PC-9 (cell line): ENCODE data around the gene RD3L. TPM values are rescaled to one million over a fixed set of nuclear protein-coding genes. Genes with fewer than 3 reads are reported as not detected.

Experiments used
- BruUV-seq: library from RNA; stranded (reverse); fragments of 400-500 nt; replicated peaks from 2 replicates; lab custom pipeline; 2021; lab: Mats Ljungman, UMichigan
- CTCF ChIA-PET: fragments of 300-600 bp; sonication (Branson Sonifier 250); formaldehyde crosslinking; loops from one replicate; lab custom pipeline; 2022; ENCODE audit warnings: antibody characterized with exemption; lab: Charles Lee
- POLR2A ChIA-PET: fragments of 300-600 bp; sonication (Branson Sonifier 250); formaldehyde crosslinking; loops from one replicate; lab custom pipeline; 2022; ENCODE audit warnings: antibody characterized with exemption; ENCODE audit not compliant: unreplicated experiment; lab: Charles Lee
- DNase-seq, 2 experiments: peaks; one replicate each; pipeline versions ENCODE4 v3.0.0 to v3.0.0-alpha.2; 2015 to 2022; ENCODE audit warnings: mixed read lengths in 1 of 2
- H2AFZ ChIP-seq: fragments of 200-600 bp; sonication (generic); 2 replicates; pipeline ENCODE4 v1.8.1; 2017; ENCODE audit warnings: antibody characterized with exemption
- H3F3A ChIP-seq: fragments of 200-600 bp; sonication (generic); 2 replicates; pipeline ENCODE4 v1.8.1; 2017; ENCODE audit warnings: antibody characterized with exemption, mild to moderate bottlenecking, low read depth; ENCODE audit not compliant: insufficient read depth
- H3K27ac ChIP-seq: fragments of 200-600 bp; sonication (generic); 2 replicates; pipeline ENCODE4 v1.6.1; 2016; ENCODE audit warnings: mixed run types
- H3K27me3 ChIP-seq: fragments of 200-600 bp; sonication (generic); 2 replicates; pipeline ENCODE4 v1.6.1; 2016; ENCODE audit warnings: low read depth, mixed run types; ENCODE audit not compliant: insufficient read depth
- H3K36me3 ChIP-seq: fragments of 200-600 bp; sonication (generic); 2 replicates; pipeline ENCODE4 v1.6.1; 2016; ENCODE audit warnings: low read depth, mixed run types
- H3K4me1 ChIP-seq: fragments of 200-600 bp; sonication (generic); replicated peaks from 2 replicates; pipeline ENCODE4 v1.6.1; 2016; ENCODE audit warnings: mixed run types; ENCODE audit not compliant: insufficient read depth
- H3K4me2 ChIP-seq: fragments of 200-600 bp; sonication (generic); 2 replicates; pipeline ENCODE4 v1.6.1; 2017; ENCODE audit warnings: mixed run types
- H3K4me3 ChIP-seq: fragments of 200-600 bp; sonication (generic); 2 replicates; pipeline ENCODE4 v1.6.1; 2016; ENCODE audit warnings: mixed run types
- H3K79me2 ChIP-seq: fragments of 200-600 bp; sonication (generic); 2 replicates; pipeline ENCODE4 v1.6.1; 2017; ENCODE audit warnings: low read depth, mixed run types
- H3K9me2 ChIP-seq: fragments of 200-600 bp; sonication (generic); 2 replicates; pipeline ENCODE4 v1.8.1; 2017; ENCODE audit warnings: mild to moderate bottlenecking; ENCODE audit not compliant: insufficient read depth
- H3K9me3 ChIP-seq: fragments of 200-600 bp; sonication (generic); 2 replicates; pipeline ENCODE4 v1.8.1; 2016; ENCODE audit warnings: low read depth; ENCODE audit not compliant: insufficient read depth
- H4K20me1 ChIP-seq: fragments of 200-600 bp; sonication (generic); 2 replicates; pipeline ENCODE4 v1.8.1; 2017; ENCODE audit not compliant: insufficient read depth
- CTCF ChIP-seq: fragments of 200-600 bp; sonication (generic); conservative IDR thresholded peaks from 2 replicates; pipeline ENCODE4 v1.6.1; 2017; ENCODE audit warnings: mixed run types, antibody characterized with exemption, mild to moderate bottlenecking, moderate library complexity
- EZH2 ChIP-seq: fragments of 200-600 bp; sonication (generic); IDR thresholded peaks from 2 replicates; pipeline ENCODE4 v1.8.0; 2017; ENCODE audit warnings: antibody characterized with exemption, low read depth
- intact Hi-C: fragments of 100-400 bp; cut with micrococcal nuclease; formaldehyde crosslinking; loops from one replicate; pipeline ENCODE4 v1.10.0; 2022; ENCODE audit not compliant: unreplicated experiment
- total RNA-seq: library from RNA; stranded (reverse); gene quantifications from 2 replicates; pipeline ENCODE4 v1.2.3, GENCODE V29; 2021

Gene RD3L
- total RNA-seq, 1 experiment from 2014 or later: not detected

- Histone ChIP-seq H3K27ac (no peak overlapping the region), H2AFZ (no peak overlapping the region), H3K4me2 (no peak overlapping the region), H3K4me3 (no peak overlapping the region), H3K79me2 (no peaks in the 10 kb centered on the region), H3F3A (peaks cover 20% of the 10 kb centered on the region; the same call in 1 of the 2 replicates), H3K27me3 (no peaks in the 10 kb centered on the region), H3K9me3 (no peaks in the 10 kb centered on the region), H3K4me1 (0 out of 2 replicates have a peak, but pooled peaks cover 3% of the 10 kb centered on the region), H3K9me2 (no peaks in the 10 kb centered on the region), H4K20me1 (0 out of 2 replicates have a peak, but pooled peaks cover 6% of the 10 kb centered on the region), H3K36me3 (0 out of 2 replicates have a peak, but pooled peaks cover 8% of the 10 kb centered on the region)
- intact Hi-C loops: no loop called here
- no peak for DNase-seq
- TF ChIP-seq CTCF (no peak), EZH2 (no peak)
- no TSS peak for BruUV-seq
- POLR2A ChIA-PET: no interaction called here
- CTCF ChIA-PET: no interaction called here
Measured at GRCh38 chr14:103908580-103908979, 33.7 kb downstream of the RD3L start.

DNA sequence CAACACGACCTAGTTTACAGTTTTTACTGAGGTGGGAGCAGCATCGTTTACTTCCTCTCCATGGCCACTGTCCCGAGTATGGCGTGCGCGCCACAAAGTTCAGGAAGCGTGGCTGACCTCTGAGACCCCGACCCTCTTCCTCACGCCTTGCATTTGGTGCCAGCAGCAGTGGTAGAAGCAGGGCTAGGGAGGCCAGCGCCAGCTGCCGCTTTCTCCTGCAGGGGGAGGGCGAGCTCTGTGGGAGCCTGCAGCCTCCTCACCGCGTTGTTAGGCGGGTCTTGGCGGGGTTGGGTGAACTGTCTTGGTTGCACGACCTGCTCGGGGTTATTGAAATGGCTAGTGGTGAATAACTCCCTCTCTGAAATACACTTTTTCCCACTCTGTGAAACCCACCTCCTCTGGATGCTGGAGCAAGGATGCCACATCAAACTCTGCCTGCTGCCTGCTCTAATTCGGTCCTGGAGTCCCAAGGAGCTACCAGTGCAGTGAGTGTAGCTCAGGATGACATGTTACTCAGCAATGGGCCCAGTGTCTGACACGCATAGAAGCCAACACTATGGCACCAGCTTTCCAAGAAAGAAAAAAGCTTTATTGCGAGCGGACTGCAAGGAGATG, 36.4 kb downstream of the RD3L start:
- Histone ChIP-seq H3K79me2 (no peaks in the 10 kb centered on the region), H3K27ac (no peak overlapping the region), H3K36me3 (no peaks in the 10 kb centered on the region), H2AFZ (no peak overlapping the region), H3K9me3 (no peaks in the 10 kb centered on the region), H3K4me2 (no peak overlapping the region), H4K20me1 (no peaks in the 10 kb centered on the region), H3K27me3 (no peaks in the 10 kb centered on the region), H3F3A (no peaks in the 10 kb centered on the region; the same call in 1 of the 2 replicates), H3K4me1 (0 out of 2 replicates have a peak, but pooled peaks cover 3% of the 10 kb centered on the region), H3K4me3 (no peak overlapping the region), H3K9me2 (no peaks in the 10 kb centered on the region)
- DNase-seq: no peak
- no TSS peak for BruUV-seq
- intact Hi-C loops: no loop called here
- ChIA-PET CTCF (no interaction called here), POLR2A (no interaction called here)
- TF ChIP-seq EZH2: no peak
- TF ChIP-seq CTCF: no peak

DNA sequence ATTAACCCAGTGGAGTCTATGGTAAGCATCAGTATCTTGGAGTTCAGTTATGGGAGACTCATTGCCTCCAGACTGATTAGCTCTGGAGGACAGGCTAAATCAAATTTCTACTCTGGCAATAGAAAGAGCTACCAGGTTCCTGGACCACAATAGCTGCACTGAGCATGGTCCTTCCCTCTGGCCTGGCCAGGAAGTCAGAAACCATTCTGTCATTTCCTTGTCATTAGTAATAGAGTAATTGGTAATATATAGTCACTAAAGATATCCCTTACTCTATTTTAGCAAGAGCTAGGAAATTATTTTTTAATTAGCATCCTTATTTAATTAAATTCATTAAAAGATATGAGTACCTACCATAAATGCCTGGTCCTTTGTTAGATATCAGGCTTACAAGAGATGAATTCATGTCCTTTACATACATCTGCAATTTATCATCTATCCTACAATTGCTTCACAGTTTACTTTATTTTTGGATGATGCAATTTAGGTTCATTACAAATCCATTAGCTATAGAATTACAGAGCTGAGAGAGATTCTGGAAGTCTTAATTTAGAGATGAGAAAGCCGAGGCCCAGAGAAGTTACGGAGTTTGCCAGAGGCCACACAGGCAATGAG, 37.7 kb downstream of the RD3L start:
- H3K27me3 ChIP-seq: no peaks in the 10 kb centered on the region
- H3K4me2 ChIP-seq: no peak overlapping the region
- no peaks in the 10 kb centered on the region for H3K36me3 ChIP-seq
- H3K4me3 ChIP-seq: no peak overlapping the region
- CTCF ChIA-PET: interaction anchor here (0.6 to 1.5 kb wide), 3 partner anchors 73 to 98 kb away, joined by 3 to 5 read pairs (median 5); no protein-coding TSS in a partner anchor
- H3F3A ChIP-seq: no peaks in the 10 kb centered on the region
- no peaks in the 10 kb centered on the region for H3K9me2 ChIP-seq
- H2AFZ ChIP-seq: no peak overlapping the region
- TF ChIP-seq EZH2 (no peak), CTCF (no peak)
- H3K4me1 ChIP-seq: no peaks in the 10 kb centered on the region
- POLR2A ChIA-PET: interaction anchor here (0.5 kb wide), 1 partner anchor 1064 kb away, joined by 3 read pairs; no protein-coding TSS in a partner anchor
- H3K27ac ChIP-seq: no peak overlapping the region
- DNase-seq: no peak
- BruUV-seq: no TSS peak
- no peaks in the 10 kb centered on the region for H3K79me2 ChIP-seq
- no peaks in the 10 kb centered on the region for H4K20me1 ChIP-seq
- H3K9me3 ChIP-seq: no peaks in the 10 kb centered on the region
- intact Hi-C loops: no loop called here
